ENCODE measurements around the gene STK38L. TPM values are rescaled to one million over a fixed set of nuclear protein-coding genes. Genes with fewer than 3 reads are reported as not detected.

STK38L gene
- polyA plus RNA-seq, 1 donor (not counting 4 experiments of a cell fraction or from before 2014, with no cell fraction given): 25.4 TPM

DNA sequence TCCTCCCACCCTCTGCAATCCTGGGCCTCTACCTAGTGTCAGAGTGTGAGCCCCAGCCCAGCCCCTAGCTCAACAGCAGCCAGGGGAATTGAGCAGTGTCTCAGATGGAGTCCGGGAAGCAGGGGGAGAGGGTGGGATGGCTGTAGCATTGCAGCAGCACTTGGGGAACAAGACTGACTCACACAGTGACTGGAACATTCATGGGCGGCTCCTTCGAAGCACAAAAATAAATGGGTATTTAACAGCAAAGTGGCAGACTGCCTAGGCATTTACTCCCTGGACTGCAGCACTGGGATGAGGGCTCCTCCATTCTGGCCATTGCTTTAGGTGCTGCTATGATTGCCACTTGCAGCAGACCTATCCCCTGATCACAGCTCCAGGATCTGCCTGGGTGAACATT, 46.0 kb upstream of the STK38L start:
- H3K4me1 ChIP-seq (ENCODE audit: control insufficient read depth, extremely low read depth, insufficient read depth, low read length): no peaks in the 10 kb centered on the region
- no peak overlapping the region for H3K9ac ChIP-seq (ENCODE audit: control insufficient read depth, extremely low read depth, insufficient read depth, low read length)
- dilution Hi-C loops (cut with MboI; ENCODE audit: extremely low pct_ligation_motif_present, low sequenced_read_pairs): no loop called here
- H3K36me3 ChIP-seq (ENCODE audit: control insufficient read depth in 2 of 2, extremely low read depth in 1 of 2, insufficient read depth in 2 of 2, low read length in 2 of 2): no peaks in the 10 kb centered on the region
- H3K27me3 ChIP-seq (ENCODE audit: control insufficient read depth, extremely low read depth, insufficient read depth, low read length): no peaks in the 10 kb centered on the region
- FAIRE-seq: no peak
- H3K79me2 ChIP-seq (ENCODE audit: control insufficient read depth, insufficient read depth, low read length): no peaks in the 10 kb centered on the region
- H3K4me2 ChIP-seq (ENCODE audit: control insufficient read depth, extremely low read depth, insufficient read depth, low read depth, low read length): no peak overlapping the region
- no peaks in the 10 kb centered on the region for H4K20me1 ChIP-seq (ENCODE audit: control insufficient read depth, extremely low read depth, insufficient read depth, low read length)
- H2AFZ ChIP-seq (ENCODE audit: control insufficient read depth, low read length): no peak overlapping the region
- no peaks in the 10 kb centered on the region for H3K9me1 ChIP-seq (ENCODE audit: control insufficient read depth, extremely low read depth, insufficient read depth, low read length)
- TF ChIP-seq, protein P1, sequence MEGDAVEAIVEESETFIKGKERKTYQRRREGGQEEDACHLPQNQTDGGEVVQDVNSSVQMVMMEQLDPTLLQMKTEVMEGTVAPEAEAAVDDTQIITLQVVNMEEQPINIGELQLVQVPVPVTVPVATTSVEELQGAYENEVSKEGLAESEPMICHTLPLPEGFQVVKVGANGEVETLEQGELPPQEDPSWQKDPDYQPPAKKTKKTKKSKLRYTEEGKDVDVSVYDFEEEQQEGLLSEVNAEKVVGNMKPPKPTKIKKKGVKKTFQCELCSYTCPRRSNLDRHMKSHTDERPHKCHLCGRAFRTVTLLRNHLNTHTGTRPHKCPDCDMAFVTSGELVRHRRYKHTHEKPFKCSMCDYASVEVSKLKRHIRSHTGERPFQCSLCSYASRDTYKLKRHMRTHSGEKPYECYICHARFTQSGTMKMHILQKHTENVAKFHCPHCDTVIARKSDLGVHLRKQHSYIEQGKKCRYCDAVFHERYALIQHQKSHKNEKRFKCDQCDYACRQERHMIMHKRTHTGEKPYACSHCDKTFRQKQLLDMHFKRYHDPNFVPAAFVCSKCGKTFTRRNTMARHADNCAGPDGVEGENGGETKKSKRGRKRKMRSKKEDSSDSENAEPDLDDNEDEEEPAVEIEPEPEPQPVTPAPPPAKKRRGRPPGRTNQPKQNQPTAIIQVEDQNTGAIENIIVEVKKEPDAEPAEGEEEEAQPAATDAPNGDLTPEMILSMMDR (optimal IDR thresholded peaks at IDR 0.05 in 1 of 3, IDR thresholded peaks at IDR 0.05 in 1 of 3, conservative IDR thresholded peaks at IDR 0.05 in 1 of 3; ENCODE audit: extremely low read depth in 1 of 3, insufficient read depth in 2 of 3, low read length in 3 of 3): no peak
- TF ChIP-seq EZH2 (IDR thresholded peaks at IDR 0.05; ENCODE audit: low read length): no peak
- H3K27ac ChIP-seq (ENCODE audit: control insufficient read depth, insufficient read depth, low read length): no peak overlapping the region
- H3K9me3 ChIP-seq (ENCODE audit: control insufficient read depth, low read depth, low read length): no peaks in the 10 kb centered on the region
- DNase-seq (ENCODE audit: low read depth, low spot score): no peak
- no peak overlapping the region for H3K4me3 ChIP-seq (ENCODE audit: control insufficient read depth in 2 of 3, extremely low read depth in 1 of 3, insufficient read depth in 2 of 3, low read depth in 1 of 3, low read length in 3 of 3)

DNA sequence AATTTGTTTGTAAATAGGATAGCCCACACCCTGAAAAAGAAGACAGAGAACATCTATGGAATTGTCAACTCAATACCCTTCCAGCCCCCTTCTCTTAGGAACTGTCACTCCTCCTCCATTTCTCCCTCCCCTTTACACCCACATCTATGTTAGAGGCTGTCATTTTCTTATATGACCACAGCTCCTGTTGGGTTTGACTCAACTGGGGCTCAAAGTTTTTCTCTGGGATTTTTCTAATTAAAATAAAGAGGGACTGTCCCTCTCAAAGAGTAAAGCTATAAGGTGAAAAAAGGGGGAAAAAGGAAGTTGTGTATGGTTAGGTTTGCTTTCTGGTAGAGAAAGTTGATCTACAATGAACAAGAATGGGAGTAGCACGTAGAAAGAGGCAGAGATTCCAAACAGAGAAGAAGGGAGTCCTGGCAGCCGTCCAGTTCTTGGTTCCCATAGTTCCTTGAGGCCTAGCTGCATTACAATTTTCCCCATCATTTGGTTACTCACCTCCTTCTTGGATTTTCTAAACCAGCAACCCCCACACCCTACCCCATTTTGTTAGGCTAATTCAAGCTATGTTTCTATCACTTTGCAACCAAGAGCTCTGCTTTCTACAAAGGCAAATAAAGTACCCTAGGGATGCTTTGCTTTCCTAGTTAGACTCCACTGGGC, 44.3 kb upstream of the STK38L start:
- no peaks in the 10 kb centered on the region for H3K27me3 ChIP-seq (ENCODE audit: control insufficient read depth, extremely low read depth, insufficient read depth, low read length)
- H3K36me3 ChIP-seq (ENCODE audit: control insufficient read depth in 2 of 2, extremely low read depth in 1 of 2, insufficient read depth in 2 of 2, low read length in 2 of 2): no peaks in the 10 kb centered on the region
- dilution Hi-C loops (cut with MboI; ENCODE audit: extremely low pct_ligation_motif_present, low sequenced_read_pairs): no loop called here
- no peak overlapping the region for H3K9ac ChIP-seq (ENCODE audit: control insufficient read depth, extremely low read depth, insufficient read depth, low read length)
- H4K20me1 ChIP-seq (ENCODE audit: control insufficient read depth, extremely low read depth, insufficient read depth, low read length): no peaks in the 10 kb centered on the region
- H3K9me3 ChIP-seq (ENCODE audit: control insufficient read depth, low read depth, low read length): no peaks in the 10 kb centered on the region
- H2AFZ ChIP-seq (ENCODE audit: control insufficient read depth, low read length): no peak overlapping the region
- TF ChIP-seq, protein P1 (optimal IDR thresholded peaks at IDR 0.05 in 1 of 3, IDR thresholded peaks at IDR 0.05 in 1 of 3, conservative IDR thresholded peaks at IDR 0.05 in 1 of 3; ENCODE audit: extremely low read depth in 1 of 3, insufficient read depth in 2 of 3, low read length in 3 of 3): no peak
- TF ChIP-seq EZH2 (IDR thresholded peaks at IDR 0.05; ENCODE audit: low read length): no peak
- H3K79me2 ChIP-seq (ENCODE audit: control insufficient read depth, insufficient read depth, low read length): no peaks in the 10 kb centered on the region
- H3K27ac ChIP-seq (ENCODE audit: control insufficient read depth, insufficient read depth, low read length): no peak overlapping the region
- no peak overlapping the region for H3K4me3 ChIP-seq (ENCODE audit: control insufficient read depth in 2 of 3, extremely low read depth in 1 of 3, insufficient read depth in 2 of 3, low read depth in 1 of 3, low read length in 3 of 3)
- FAIRE-seq: no peak
- H3K4me2 ChIP-seq (ENCODE audit: control insufficient read depth, extremely low read depth, insufficient read depth, low read depth, low read length): no peak overlapping the region
- H3K9me1 ChIP-seq (ENCODE audit: control insufficient read depth, extremely low read depth, insufficient read depth, low read length): no peaks in the 10 kb centered on the region
- H3K4me1 ChIP-seq (ENCODE audit: control insufficient read depth, extremely low read depth, insufficient read depth, low read length): no peaks in the 10 kb centered on the region
- no peak for DNase-seq (ENCODE audit: low read depth, low spot score)
